Kidney epithelial cell (primary cell): ENCODE results near the gene SCN5A. TPM values are rescaled to one million over a fixed set of nuclear protein-coding genes. Genes with fewer than 3 reads are reported as not detected.

Experiments
- DNase-seq: peaks from one replicate; pipeline ENCODE4 v3.0.0-alpha.2; 2010; ENCODE audit warnings: low read depth
- H3K27me3 ChIP-seq: 2 replicates; pipeline ENCODE4 v1.6.0; 2011; ENCODE audit warnings: low read length; ENCODE audit not compliant: control insufficient read depth, insufficient read depth
- H3K36me3 ChIP-seq: 2 replicates; pipeline ENCODE4 v1.5.1; 2011; ENCODE audit warnings: low read length; ENCODE audit not compliant: control insufficient read depth, insufficient read depth
- H3K4me3 ChIP-seq: 2 replicates; pipeline ENCODE4 v1.5.1; 2011; ENCODE audit warnings: low read depth, mild to moderate bottlenecking, control low read depth, low read length
- CTCF ChIP-seq: IDR thresholded peaks from 2 replicates; pipeline ENCODE4 v1.5.1; 2011; ENCODE audit warnings: mild to moderate bottlenecking, moderate library complexity, low read length, control low read depth, inconsistent platforms; ENCODE audit not compliant: insufficient read depth, poor library complexity, severe bottlenecking
- total RNA-seq: library from RNA; depleted of rRNA; stranded (reverse); fragments of >200 nt; gene quantifications from 2 replicates; pipeline ENCODE4 v1.2.3, GENCODE V29; 2015

Gene SCN5A
- total RNA-seq, 1 donor from 2014 or later, result 3.8 TPM

DNA sequence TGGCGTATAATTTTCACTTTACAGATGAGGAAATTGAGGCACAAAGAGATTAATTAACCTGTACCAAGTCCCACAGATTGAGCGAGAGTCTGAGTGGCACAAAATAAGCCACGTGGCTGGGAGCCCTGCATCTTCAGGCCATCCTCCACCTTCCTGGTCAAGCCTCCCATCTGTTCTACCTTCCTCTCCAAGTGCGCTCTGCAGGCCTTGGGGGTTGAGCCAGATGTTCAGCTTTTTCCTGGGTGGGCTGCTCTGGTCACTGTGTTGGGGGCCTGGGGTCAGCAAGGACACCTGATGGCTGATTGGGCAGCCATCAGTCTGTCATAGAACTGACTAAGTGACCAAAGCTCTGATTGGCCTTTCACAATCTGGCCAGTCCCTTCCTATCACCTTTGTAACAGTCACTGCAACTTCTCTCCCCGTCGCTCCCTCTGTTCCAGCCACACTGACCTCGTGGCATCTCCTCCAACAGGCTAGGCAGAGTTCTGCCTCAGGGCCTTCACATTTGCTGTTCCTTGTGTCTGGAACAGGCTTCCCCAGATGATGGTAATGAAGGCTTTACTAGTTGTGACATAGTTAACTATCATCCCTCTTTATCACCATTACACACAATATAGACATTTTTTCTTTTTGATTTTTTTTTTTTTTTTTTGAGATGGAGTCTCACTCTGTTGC lies 46.8 kb downstream of the SCN5A start:
- Histone ChIP-seq H3K27me3 (no peaks in the 10 kb centered on the region), H3K4me3 (no peak overlapping the region), H3K36me3 (no peaks in the 10 kb centered on the region)
- no peak for DNase-seq
- no peak for TF ChIP-seq CTCF

GRCh38 chr3:38601956-38602550 lies 47.4 kb downstream of the SCN5A start:
- no peaks in the 10 kb centered on the region for H3K27me3 ChIP-seq
- DNase-seq, result no peak
- no peak overlapping the region for H3K4me3 ChIP-seq
- no peaks in the 10 kb centered on the region for H3K36me3 ChIP-seq
- TF ChIP-seq CTCF, result no peak

GRCh38 chr3:38600551-38600950 lies 48.9 kb downstream of the SCN5A start:
- no peak for TF ChIP-seq CTCF
- no peak overlapping the region for H3K4me3 ChIP-seq
- DNase-seq, result no peak
- no peaks in the 10 kb centered on the region for H3K36me3 ChIP-seq
- H3K27me3 ChIP-seq, result no peaks in the 10 kb centered on the region

- no peak overlapping the region for H3K4me3 ChIP-seq
- TF ChIP-seq CTCF, result no peak
- H3K36me3 ChIP-seq, result no peaks in the 10 kb centered on the region
- DNase-seq, result no peak
- no peaks in the 10 kb centered on the region for H3K27me3 ChIP-seq
Measured at GRCh38 chr3:38599886-38600285, 49.6 kb downstream of the SCN5A start.

DNA sequence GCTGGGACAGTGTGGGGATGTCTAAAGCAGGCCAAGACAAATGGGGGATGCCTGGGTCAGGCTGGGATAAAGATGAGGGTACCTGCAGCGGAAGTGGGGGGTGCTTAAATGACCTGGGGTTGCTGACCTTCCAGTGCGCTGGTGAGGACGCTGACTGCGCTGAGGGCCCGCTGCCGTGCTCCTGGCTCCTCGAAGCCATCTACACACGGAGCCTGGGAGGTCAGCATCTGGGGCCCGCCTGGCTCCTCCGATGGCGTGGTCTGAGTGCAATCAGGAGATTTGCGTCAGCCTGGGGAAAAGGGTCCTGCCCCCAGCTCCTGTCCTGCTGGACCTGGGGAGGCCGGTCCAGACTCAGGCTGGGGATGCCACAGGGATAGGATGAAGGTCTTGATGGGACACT lies 50.7 kb downstream of the SCN5A start:
- no peak for TF ChIP-seq CTCF
- Histone ChIP-seq H3K27me3 (no peaks in the 10 kb centered on the region), H3K36me3 (no peaks in the 10 kb centered on the region), H3K4me3 (no peak overlapping the region)
- no peak for DNase-seq
